Ishikawa (cell line): ENCODE results near the gene PRSS22.

Source experiments
- CEBPB ChIP-seq: IDR thresholded peaks from 2 replicates; pipeline ENCODE4 v1.6.1; 2012
- EGR1 ChIP-seq: IDR thresholded peaks from 2 replicates; pipeline ENCODE4 v1.6.1; 2012
- EP300 ChIP-seq: IDR thresholded peaks from 2 replicates; pipeline ENCODE4 v1.6.1; 2012; ENCODE audit warnings: borderline replicate concordance
- RAD21 ChIP-seq: IDR thresholded peaks from 2 replicates; pipeline ENCODE4 v1.6.1; 2012; ENCODE audit warnings: low read depth
- TCF12 ChIP-seq: IDR thresholded peaks from 2 replicates; pipeline ENCODE4 v1.6.1; 2012; ENCODE audit warnings: low read depth
- YY1 ChIP-seq: IDR thresholded peaks from 2 replicates; pipeline ENCODE4 v1.6.1; 2012; ENCODE audit warnings: low read depth
- TF ChIP-seq, protein P1 (sequence below): IDR thresholded peaks from 2 replicates; pipeline ENCODE4 v1.6.1; 2012; ENCODE audit warnings: low read depth, mild to moderate bottlenecking

DNA sequence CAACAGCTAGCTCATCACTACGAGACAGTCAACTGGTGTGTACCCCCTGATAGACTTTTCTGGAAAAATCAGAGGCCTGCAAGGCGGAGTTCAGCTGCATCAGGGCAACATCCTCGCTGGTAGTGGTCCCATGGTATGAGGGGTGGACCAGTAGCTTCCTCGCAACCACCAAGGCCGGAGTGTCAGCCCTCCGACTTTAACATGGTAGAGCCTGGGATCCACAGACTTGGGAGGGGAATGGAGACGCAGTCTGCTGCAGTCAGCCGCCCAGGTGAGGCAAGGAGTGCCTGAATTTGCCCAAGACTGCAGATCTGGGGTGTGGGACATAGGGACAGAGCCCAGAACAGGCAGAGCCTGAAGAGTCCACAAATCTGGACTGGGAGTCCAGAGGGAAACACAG, 14.4 kb downstream of the PRSS22 start:
- TF ChIP-seq EP300 (no peak), YY1 (no peak), RAD21 (no peak), CEBPB (no peak), TCF12 (no peak), EGR1 (no peak)
- TF ChIP-seq, protein P1, sequence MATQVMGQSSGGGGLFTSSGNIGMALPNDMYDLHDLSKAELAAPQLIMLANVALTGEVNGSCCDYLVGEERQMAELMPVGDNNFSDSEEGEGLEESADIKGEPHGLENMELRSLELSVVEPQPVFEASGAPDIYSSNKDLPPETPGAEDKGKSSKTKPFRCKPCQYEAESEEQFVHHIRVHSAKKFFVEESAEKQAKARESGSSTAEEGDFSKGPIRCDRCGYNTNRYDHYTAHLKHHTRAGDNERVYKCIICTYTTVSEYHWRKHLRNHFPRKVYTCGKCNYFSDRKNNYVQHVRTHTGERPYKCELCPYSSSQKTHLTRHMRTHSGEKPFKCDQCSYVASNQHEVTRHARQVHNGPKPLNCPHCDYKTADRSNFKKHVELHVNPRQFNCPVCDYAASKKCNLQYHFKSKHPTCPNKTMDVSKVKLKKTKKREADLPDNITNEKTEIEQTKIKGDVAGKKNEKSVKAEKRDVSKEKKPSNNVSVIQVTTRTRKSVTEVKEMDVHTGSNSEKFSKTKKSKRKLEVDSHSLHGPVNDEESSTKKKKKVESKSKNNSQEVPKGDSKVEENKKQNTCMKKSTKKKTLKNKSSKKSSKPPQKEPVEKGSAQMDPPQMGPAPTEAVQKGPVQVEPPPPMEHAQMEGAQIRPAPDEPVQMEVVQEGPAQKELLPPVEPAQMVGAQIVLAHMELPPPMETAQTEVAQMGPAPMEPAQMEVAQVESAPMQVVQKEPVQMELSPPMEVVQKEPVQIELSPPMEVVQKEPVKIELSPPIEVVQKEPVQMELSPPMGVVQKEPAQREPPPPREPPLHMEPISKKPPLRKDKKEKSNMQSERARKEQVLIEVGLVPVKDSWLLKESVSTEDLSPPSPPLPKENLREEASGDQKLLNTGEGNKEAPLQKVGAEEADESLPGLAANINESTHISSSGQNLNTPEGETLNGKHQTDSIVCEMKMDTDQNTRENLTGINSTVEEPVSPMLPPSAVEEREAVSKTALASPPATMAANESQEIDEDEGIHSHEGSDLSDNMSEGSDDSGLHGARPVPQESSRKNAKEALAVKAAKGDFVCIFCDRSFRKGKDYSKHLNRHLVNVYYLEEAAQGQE, result no peak
